ENCODE data around the gene SENP6. TPM values are rescaled to one million over a fixed set of nuclear protein-coding genes. Genes with fewer than 3 reads are reported as not detected.

SENP6 gene
- total RNA-seq, 1 donor from 2014 or later: 82.1 TPM

GRCh38 chr6:75643173-75643572 lies 41.5 kb downstream of the SENP6 start:
- DNase-seq (ENCODE audit: low spot score): no peak
- H3K27ac Mint-ChIP-seq (ENCODE audit: unreplicated experiment): no peak overlapping the region

GRCh38 chr6:75656479-75656878 lies 54.8 kb downstream of the SENP6 start:
- DNase-seq (ENCODE audit: low spot score): no peak
- Mint-ChIP-seq H3K36me3 (ENCODE audit: low read depth) (peaks cover 25% of the 10 kb centered on the region), H3K27ac (ENCODE audit: unreplicated experiment) (peak overlapping the region; percentile 58), H3K9me3 (ENCODE audit: low read depth) (no peaks in the 10 kb centered on the region), H3K27me3 (ENCODE audit: low read depth) (no peaks in the 10 kb centered on the region), H3K4me1 (ENCODE audit: low read depth) (peaks cover 24% of the 10 kb centered on the region), H3K4me3 (ENCODE audit: unreplicated experiment) (no peak overlapping the region)
- TF ChIP-seq CTCF (IDR thresholded peaks at IDR 0.05): no peak

More at GRCh38 chr6:75643173-75643572, 41.5 kb downstream of the SENP6 start:
- H3K9me3 Mint-ChIP-seq (ENCODE audit: low read depth): no peaks in the 10 kb centered on the region
- H3K4me1 Mint-ChIP-seq (ENCODE audit: low read depth): no peaks in the 10 kb centered on the region
- H3K36me3 Mint-ChIP-seq (ENCODE audit: low read depth): peaks cover 16% of the 10 kb centered on the region
- TF ChIP-seq CTCF (IDR thresholded peaks at IDR 0.05): no peak
- no peaks in the 10 kb centered on the region for H3K27me3 Mint-ChIP-seq (ENCODE audit: low read depth)
- H3K4me3 Mint-ChIP-seq (ENCODE audit: unreplicated experiment): no peak overlapping the region

GRCh38 chr6:75657327-75657726 lies 55.6 kb downstream of the SENP6 start:
- DNase-seq (ENCODE audit: low spot score): no peak
- Mint-ChIP-seq H3K4me3 (ENCODE audit: unreplicated experiment) (no peak overlapping the region), H3K9me3 (ENCODE audit: low read depth) (no peaks in the 10 kb centered on the region), H3K27ac (ENCODE audit: unreplicated experiment) (peak overlapping the region; percentile 43), H3K27me3 (ENCODE audit: low read depth) (no peaks in the 10 kb centered on the region), H3K4me1 (ENCODE audit: low read depth) (peaks cover 24% of the 10 kb centered on the region), H3K36me3 (ENCODE audit: low read depth) (peaks cover 28% of the 10 kb centered on the region)
- no peak for TF ChIP-seq CTCF (IDR thresholded peaks at IDR 0.05)

- no peaks in the 10 kb centered on the region for H3K27me3 Mint-ChIP-seq (ENCODE audit: low read depth)
- no peaks in the 10 kb centered on the region for H3K4me1 Mint-ChIP-seq (ENCODE audit: low read depth)
- DNase-seq (ENCODE audit: low spot score): no peak
- no peak for TF ChIP-seq CTCF (IDR thresholded peaks at IDR 0.05)
- no peak overlapping the region for H3K27ac Mint-ChIP-seq (ENCODE audit: unreplicated experiment)
- no peaks in the 10 kb centered on the region for H3K9me3 Mint-ChIP-seq (ENCODE audit: low read depth)
- no peak overlapping the region for H3K4me3 Mint-ChIP-seq (ENCODE audit: unreplicated experiment)
- H3K36me3 Mint-ChIP-seq (ENCODE audit: low read depth): peaks cover 22% of the 10 kb centered on the region
These were observed 64.9 kb downstream of the SENP6 start for GRCh38 chr6:75666592-75666991.

GRCh38 chr6:75673884-75674283 lies 72.2 kb downstream of the SENP6 start:
- Mint-ChIP-seq H3K9me3 (ENCODE audit: low read depth) (no peaks in the 10 kb centered on the region), H3K4me1 (ENCODE audit: low read depth) (no peaks in the 10 kb centered on the region), H3K27me3 (ENCODE audit: low read depth) (no peaks in the 10 kb centered on the region), H3K27ac (ENCODE audit: unreplicated experiment) (no peak overlapping the region), H3K4me3 (ENCODE audit: unreplicated experiment) (no peak overlapping the region), H3K36me3 (ENCODE audit: low read depth) (peaks cover 10% of the 10 kb centered on the region)
- TF ChIP-seq CTCF (IDR thresholded peaks at IDR 0.05): no peak
- no peak for DNase-seq (ENCODE audit: low spot score)
